Skeletal muscle cell (primary cell): ENCODE results near the gene GALNT16.

Source experiments
- DNase-seq: peaks from one replicate; pipeline ENCODE4 v3.0.0-alpha.2; 2010; ENCODE audit warnings: low read depth
- H3K4me3 ChIP-seq: 2 replicates; pipeline ENCODE4 v1.5.1; 2011; ENCODE audit warnings: low read depth, mild to moderate bottlenecking, control low read depth, low read length, moderate library complexity

Gene GALNT16

GRCh38 chr14:69328317-69328716 lies 68.4 kb downstream of the GALNT16 start:
- DNase-seq: no peak
- H3K4me3 ChIP-seq: no peak overlapping the region

DNA sequence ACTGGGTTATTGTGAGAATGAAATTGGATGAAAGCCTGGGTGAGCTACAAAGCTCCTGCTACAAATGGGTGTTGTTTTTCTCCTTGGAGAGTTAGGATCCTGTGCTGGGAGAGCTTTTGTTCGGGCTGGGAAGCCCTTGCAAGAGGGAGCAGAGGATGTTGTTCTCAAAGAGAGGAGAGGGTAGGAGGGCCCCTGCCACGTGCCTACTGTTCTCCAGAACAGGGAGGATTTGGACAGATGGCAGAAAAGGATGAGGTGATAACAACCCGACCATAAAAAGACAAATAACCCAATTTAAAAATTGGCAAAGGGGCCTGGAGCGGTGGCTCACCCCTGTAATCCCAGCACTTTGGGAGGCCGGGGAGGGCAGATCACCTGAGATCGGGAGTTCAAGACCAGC lies 68.8 kb downstream of the GALNT16 start:
- no peak overlapping the region for H3K4me3 ChIP-seq
- no peak for DNase-seq

GRCh38 chr14:69331206-69331605 lies 71.2 kb downstream of the GALNT16 start:
- no peak for DNase-seq
- no peak overlapping the region for H3K4me3 ChIP-seq

DNA sequence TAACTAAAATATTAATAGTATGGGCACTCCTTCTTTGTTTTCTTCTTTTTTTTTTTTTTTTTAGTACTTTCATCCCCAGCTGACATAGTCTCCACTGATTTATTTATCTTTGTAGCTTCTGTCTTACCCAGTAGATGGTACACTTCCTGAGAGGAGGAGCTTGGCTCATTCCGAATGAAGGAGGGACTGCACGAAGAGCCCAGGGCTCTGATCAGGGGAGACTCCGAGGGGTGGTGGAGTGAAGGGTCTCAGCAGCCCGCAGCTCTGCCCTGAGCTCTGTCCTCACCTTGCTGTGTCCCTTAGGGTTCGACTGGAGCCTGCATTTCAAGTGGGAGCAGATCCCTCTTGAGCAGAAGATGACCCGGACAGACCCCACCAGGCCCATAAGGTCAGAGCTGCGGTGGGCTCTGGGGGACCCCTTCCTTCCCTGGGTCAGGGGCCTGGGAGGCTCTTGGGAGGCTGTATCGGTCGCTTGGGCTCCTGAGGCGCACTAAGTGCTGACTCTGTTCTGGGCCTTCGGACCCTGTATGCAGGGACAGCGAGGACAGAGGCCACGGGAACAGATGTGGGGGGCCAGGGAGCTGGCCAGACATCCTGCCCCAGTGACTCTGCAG lies 72.9 kb downstream of the GALNT16 start:
- DNase-seq: no peak
- no peak overlapping the region for H3K4me3 ChIP-seq

DNA sequence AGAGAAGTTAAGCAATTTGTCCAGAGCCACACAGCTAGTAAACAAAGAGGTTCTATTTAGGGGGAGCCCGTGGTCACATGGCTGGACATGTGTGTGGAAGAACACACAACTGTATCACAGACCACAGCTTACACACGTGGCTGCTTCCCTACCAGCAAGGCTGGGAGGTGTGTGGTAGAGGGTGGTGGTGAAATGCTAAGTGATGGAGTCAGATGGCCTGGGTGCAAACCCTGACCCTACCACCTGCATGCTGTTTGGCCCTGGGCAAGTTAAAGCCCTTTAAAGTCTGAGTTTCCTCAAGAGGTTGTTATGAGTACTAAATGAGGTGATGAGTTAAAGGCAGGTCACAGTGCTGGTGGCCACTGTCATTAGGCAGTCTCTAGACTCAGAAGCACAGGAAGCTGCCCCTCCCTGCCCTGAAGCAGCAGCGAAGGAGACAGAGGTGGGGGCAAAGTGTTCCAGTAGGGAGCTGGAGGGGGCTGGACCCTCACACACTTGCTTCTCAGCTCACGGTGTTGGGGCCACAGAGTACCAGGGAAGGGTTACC lies 73.9 kb downstream of the GALNT16 start:
- DNase-seq: no peak
- H3K4me3 ChIP-seq: no peak overlapping the region

DNA sequence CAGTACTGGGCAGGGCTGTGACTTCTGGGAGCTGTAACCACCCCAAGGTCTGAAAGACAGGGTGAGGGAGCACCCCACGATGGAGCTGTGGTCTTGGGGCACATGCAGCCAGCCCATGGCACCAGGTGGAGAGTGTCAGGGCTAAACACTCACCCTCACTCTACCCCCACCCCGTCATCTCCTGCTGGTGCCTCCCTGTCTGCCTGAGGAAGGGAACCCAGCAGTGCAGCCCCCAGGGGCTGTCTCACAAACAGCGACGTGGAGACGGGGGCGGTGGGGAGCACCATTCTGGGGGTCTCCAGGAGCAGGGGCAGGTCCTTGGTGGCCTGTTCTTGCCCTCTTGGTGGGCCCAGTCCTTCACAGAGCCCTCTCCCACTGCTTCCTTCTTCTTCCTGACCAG lies 74.6 kb downstream of the GALNT16 start:
- DNase-seq: no peak
- no peak overlapping the region for H3K4me3 ChIP-seq

DNA sequence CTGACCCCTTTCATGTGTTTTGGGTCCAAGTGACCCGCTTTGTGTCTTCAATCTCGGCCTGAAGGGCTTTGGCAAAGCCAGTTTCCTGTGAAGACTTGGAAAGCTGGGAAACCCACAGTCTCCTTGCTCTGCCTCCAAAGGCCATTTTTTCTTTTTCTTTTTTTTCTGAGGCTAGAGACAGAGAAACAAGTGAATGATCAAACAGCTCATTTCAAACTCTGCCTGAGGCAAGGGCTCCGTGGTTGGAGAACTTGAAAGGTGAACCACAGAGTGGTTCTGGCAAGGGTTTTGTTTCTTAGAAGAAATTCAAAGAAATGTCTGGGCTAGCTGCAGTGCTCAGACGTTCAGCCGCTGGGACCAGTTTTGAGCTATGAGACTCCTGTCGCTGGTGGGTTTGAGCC lies 75.4 kb downstream of the GALNT16 start:
- no peak for DNase-seq
- no peak overlapping the region for H3K4me3 ChIP-seq

DNA sequence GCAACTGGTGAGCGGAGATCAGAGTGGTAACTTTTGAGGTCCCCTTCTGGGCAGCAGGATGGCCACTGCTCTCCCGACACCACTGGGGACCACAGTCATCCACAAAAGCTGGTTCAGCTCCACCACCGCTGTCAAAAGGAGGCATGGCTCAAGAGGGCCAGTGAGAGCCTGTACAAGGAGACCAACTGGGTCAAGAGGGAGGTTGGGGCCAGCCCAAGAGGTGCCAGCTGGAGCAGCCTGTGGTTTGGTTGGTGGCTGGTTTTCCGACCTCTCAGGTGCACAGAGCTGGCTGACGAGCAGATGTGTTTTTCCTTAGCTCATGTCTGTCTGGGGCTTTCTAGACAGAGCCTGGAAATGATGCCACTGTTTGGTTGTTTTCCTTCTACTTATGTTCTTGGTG lies 78.0 kb downstream of the GALNT16 start:
- no peak overlapping the region for H3K4me3 ChIP-seq

GRCh38 chr14:69339426-69339825 lies 79.5 kb downstream of the GALNT16 start:
- H3K4me3 ChIP-seq: no peak overlapping the region
- no peak for DNase-seq

More for the DNA sequence above, 78.0 kb downstream of the GALNT16 start:
- DNase-seq: no peak

- DNase-seq: no peak
- H3K4me3 ChIP-seq: no peak overlapping the region
Measured at GRCh38 chr14:69342928-69343525, 83.1 kb downstream of the GALNT16 start.

- no peak for DNase-seq
- H3K4me3 ChIP-seq: no peak overlapping the region
Measured at GRCh38 chr14:69344171-69344570, 84.2 kb downstream of the GALNT16 start.

- H3K4me3 ChIP-seq: no peak overlapping the region
- no peak for DNase-seq
Measured at GRCh38 chr14:69345402-69345801, 85.4 kb downstream of the GALNT16 start.

- no peak overlapping the region for H3K4me3 ChIP-seq
- no peak for DNase-seq
Measured at GRCh38 chr14:69346710-69347109, 86.8 kb downstream of the GALNT16 start.

- H3K4me3 ChIP-seq: no peak overlapping the region
- no peak for DNase-seq
Measured at GRCh38 chr14:69349091-69349777, 89.3 kb downstream of the GALNT16 start.

DNA sequence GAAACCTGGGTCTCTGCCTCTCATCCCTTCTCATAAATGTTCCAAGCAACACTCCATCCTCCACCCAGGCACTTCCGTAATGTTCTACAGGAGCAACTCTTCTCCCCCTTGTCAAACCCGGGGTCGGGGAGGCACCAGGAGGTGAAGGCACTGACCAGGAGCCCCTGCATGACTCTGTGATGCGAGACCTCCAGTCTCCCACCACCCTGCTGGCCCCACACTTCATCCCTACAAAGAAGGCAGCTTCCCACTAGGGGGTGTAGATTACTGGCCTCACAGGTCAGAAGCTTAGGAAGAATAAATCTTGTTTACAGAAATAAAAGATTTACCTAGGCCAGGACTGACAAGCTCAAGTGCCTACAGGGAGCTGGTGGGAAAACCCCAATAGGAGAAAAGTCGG lies 90.9 kb downstream of the GALNT16 start:
- no peak overlapping the region for H3K4me3 ChIP-seq
- no peak for DNase-seq

- DNase-seq: no peak
- H3K4me3 ChIP-seq: no peak overlapping the region
Measured at GRCh38 chr14:69351385-69351784, 91.4 kb downstream of the GALNT16 start.

- no peak overlapping the region for H3K4me3 ChIP-seq
- no peak for DNase-seq
Measured at GRCh38 chr14:69351911-69352310, 92.0 kb downstream of the GALNT16 start.

DNA sequence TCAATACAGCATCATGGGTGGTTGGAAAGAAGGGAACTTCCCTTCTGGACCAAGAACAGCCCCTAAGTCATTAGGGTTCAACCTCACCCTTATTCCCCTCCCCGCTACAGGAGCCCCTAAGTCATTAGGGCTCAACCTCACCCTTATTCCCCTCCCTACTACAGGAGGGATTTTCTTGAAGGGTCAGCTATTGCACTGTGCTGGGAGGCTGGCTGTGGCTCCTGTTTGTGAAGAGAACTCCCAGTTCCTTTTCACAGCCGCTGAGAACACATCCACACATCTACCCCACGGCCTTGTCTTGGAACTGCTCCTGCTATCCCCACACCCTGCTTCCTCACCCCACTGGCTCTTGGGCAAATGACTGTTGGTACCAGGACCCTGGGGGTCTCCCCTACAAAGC lies 93.2 kb downstream of the GALNT16 start:
- no peak overlapping the region for H3K4me3 ChIP-seq
- no peak for DNase-seq

GRCh38 chr14:69354383-69355153 lies 94.6 kb downstream of the GALNT16 start:
- no peak for DNase-seq
- no peak overlapping the region for H3K4me3 ChIP-seq

- H3K4me3 ChIP-seq: no peak overlapping the region
- no peak for DNase-seq
Measured at GRCh38 chr14:69355154-69355597, 95.2 kb downstream of the GALNT16 start.
